GM10266 (cell line): ENCODE data around the gene C9orf50.
A peak's percentile ranks its signal among the peaks of the same experiment; 100 is the strongest.
"Not testable (repeated sequence)": the region's sequence is repeated elsewhere in the genome, so short reads cannot be mapped to it uniquely, and the experiment has no call there.

Experiments
- DNase-seq: peaks from one replicate; pipeline ENCODE4 v3.0.0; 2012; ENCODE audit errors: extremely low spot score
- TF ChIP-seq, protein P1 (sequence below): IDR thresholded peaks from 2 replicates; pipeline ENCODE4 v1.5.1; 2012; ENCODE audit warnings: mild to moderate bottlenecking, low read depth; ENCODE audit not compliant: control insufficient read depth, insufficient read depth; ENCODE audit errors: missing control alignments

C9orf50 gene

DNA sequence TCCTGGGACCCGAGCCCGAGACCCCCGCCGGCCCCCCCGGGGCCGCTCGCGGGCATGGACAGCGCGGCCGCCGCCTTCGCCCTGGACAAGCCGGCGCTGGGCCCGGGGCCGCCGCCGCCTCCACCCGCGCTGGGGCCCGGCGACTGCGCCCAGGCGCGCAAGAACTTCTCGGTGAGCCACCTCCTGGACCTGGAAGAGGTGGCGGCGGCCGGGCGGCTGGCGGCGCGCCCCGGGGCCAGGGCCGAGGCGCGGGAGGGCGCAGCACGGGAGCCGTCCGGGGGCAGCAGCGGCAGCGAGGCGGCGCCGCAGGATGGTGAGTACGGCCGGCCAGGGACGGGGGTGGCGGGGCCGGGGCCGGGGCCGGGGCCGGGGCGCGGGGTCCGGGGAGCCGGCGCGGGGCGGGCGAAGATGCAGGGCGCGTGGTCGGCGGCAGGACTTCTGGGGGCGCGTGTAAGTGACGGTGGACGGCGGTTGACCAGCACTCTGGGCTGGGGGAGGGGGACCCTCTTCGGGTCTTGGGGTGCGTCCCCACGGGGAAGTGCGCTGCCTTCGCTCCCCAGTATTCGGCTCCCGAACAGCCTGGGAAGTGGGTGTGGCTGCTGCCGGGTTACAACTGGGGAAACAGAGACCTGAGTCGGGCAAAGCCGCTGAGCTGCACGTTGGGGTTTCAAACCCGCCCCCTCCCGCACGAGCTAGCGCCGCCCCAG lies 45.1 kb upstream of the C9orf50 start:
- DNase-seq = no peak
- TF ChIP-seq, protein P1, sequence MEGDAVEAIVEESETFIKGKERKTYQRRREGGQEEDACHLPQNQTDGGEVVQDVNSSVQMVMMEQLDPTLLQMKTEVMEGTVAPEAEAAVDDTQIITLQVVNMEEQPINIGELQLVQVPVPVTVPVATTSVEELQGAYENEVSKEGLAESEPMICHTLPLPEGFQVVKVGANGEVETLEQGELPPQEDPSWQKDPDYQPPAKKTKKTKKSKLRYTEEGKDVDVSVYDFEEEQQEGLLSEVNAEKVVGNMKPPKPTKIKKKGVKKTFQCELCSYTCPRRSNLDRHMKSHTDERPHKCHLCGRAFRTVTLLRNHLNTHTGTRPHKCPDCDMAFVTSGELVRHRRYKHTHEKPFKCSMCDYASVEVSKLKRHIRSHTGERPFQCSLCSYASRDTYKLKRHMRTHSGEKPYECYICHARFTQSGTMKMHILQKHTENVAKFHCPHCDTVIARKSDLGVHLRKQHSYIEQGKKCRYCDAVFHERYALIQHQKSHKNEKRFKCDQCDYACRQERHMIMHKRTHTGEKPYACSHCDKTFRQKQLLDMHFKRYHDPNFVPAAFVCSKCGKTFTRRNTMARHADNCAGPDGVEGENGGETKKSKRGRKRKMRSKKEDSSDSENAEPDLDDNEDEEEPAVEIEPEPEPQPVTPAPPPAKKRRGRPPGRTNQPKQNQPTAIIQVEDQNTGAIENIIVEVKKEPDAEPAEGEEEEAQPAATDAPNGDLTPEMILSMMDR = no peak

DNA sequence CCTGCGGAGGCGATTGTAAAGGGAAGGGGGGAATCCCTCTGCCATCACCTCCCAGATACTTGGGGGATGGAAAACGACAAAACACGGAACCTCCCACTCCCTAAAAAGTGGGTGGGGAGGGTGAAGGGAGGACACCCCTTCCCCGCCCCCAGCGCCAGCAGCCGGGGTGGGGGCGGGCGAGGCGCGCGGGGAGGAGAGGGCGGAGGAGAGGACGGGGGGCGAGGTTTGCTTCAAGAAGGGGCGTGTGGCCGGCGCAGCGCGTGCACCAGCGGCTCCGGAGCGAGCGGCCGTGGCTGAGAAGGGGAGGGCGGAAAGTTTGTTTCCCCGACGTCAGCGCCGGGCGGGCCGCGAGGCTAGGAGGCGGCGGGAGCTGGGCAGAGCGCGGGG lies 44.5 kb upstream of the C9orf50 start, which contains the start of gene PRRX2:
Gene PRRX2, plus strand, starts transcription at position 259 of the 387 bp plus-strand sequence. CDS start 221 bp downstream, outside the sequence.
- TF ChIP-seq, protein P1 = no peak
- no peak for DNase-seq

GRCh38 chr9:129664746-129665388 lies 44.0 kb upstream of the C9orf50 start:
- peak; percentile 51 for DNase-seq
- TF ChIP-seq, protein P1 = no peak

DNA sequence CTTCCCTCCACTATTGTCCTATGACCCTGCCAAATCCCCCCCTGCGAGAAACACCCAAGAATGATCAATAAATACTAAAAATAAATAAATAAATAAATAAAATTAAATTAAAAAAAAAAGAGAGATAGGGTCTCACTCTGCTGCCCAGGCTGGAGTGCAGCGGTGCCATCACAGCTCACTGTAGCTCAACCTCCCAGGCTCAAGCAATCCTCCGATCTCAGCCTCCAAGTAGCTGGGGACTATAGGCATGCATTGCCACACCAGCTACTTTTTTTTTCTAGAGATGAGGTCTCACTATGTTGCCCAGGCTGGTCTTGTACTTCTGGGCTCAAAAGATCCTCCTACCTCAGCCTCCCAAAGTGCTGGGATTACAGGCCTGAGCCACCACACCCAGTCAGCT lies 41.3 kb upstream of the C9orf50 start:
- not testable (repeated sequence) for DNase-seq

- no peak for DNase-seq
- TF ChIP-seq, protein P1 = no peak
Measured at GRCh38 chr9:129661029-129661428, 40.1 kb upstream of the C9orf50 start.

DNA sequence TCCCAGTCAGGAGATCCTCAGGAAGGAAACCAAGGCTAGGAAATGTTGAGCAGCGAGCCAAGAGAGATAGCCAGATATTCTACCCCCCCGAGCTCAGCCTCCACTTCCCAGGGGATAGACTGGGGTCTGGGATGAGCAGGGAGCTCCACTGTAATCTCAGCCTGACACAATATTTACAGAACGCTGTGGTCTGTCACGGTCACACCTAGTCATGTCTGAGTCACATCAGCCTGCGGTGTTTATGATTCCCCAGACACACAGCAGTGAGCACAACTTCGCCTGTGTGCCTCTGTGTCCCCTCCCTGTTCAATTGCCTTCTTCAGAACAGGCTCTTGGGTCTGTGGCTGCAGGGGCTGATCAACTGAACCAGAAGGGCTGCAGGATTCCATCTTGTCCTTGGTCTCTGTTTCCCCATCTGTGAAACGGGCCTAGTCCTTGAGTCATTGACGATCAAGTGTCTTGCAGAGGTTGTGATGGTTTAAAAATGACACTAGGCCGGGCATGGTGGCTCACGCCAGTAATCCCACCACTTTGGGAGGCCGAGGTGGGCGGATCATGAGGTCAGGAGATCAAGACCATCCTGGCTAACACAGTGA lies 36.0 kb upstream of the C9orf50 start:
- TF ChIP-seq, protein P1 = no peak
- DNase-seq = no peak

DNA sequence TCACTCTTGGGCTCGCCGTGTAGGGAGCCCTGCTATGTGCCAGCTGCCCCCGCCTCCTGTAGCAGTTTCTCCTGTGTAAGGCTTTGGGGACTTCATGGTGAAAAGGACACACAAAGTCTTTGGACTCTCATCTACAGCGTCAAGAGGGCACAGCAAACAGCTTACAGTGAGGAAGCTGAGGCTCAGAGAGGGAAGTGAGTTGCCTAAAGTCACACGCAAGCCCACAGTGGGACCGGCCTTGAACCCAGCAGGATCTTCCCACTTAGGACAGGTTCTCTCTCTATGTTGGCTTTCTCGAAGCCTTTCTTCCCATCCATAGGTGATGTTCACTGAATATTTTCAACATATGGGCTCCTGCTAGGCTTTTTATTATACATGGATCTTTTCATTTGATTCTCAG lies 34.8 kb upstream of the C9orf50 start:
- TF ChIP-seq, protein P1 = no peak
- DNase-seq = no peak
